Activated CD4-positive, alpha-beta T cell treated with anti-CD3 and anti-CD28 coated beads for 1 hour (primary cell): ENCODE data around the gene C1orf52.

Source experiments
- DNase-seq: peaks from one replicate; pipeline ENCODE4 v3.0.0-alpha.2; 2020

C1orf52 gene

GRCh38 chr1:85229574-85230097 lies 29.8 kb downstream of the C1orf52 start:
- no peak for DNase-seq

- no peak for DNase-seq
Measured at GRCh38 chr1:85228972-85229371, 30.5 kb downstream of the C1orf52 start.

- no peak for DNase-seq
Measured at GRCh38 chr1:85225624-85226380, 33.7 kb downstream of the C1orf52 start.

- DNase-seq = no peak
Measured at GRCh38 chr1:85224734-85225623, 34.5 kb downstream of the C1orf52 start.

- DNase-seq = no peak
Measured at GRCh38 chr1:85224295-85224694, 35.2 kb downstream of the C1orf52 start.

GRCh38 chr1:85223334-85223733 lies 36.1 kb downstream of the C1orf52 start:
- no peak for DNase-seq

- no peak for DNase-seq
Measured at GRCh38 chr1:85220756-85221201, 38.7 kb downstream of the C1orf52 start.

- no peak for DNase-seq
Measured at GRCh38 chr1:85219853-85220610, 39.4 kb downstream of the C1orf52 start.

- DNase-seq = no peak
Measured at GRCh38 chr1:85216697-85217096, 42.8 kb downstream of the C1orf52 start.

GRCh38 chr1:85214654-85215053 lies 44.8 kb downstream of the C1orf52 start:
- DNase-seq = no peak

- DNase-seq = no peak
Measured at GRCh38 chr1:85208488-85208887, 51.0 kb downstream of the C1orf52 start.

- no peak for DNase-seq
Measured at GRCh38 chr1:85203573-85204171, 55.8 kb downstream of the C1orf52 start.

GRCh38 chr1:85202864-85203255 lies 56.6 kb downstream of the C1orf52 start:
- DNase-seq = no peak

GRCh38 chr1:85202092-85202863 lies 57.2 kb downstream of the C1orf52 start:
- no peak for DNase-seq

GRCh38 chr1:85201340-85202091 lies 57.9 kb downstream of the C1orf52 start:
- DNase-seq = peak; percentile 64

- DNase-seq = peak; percentile 67
Measured at GRCh38 chr1:85200463-85201339, 58.8 kb downstream of the C1orf52 start, which contains the start of gene SYDE2. Gene SYDE2, minus strand, starts transcription at chr1:85201016. Its CDS starts 20 bp downstream, at chr1:85200996.
